Hepatocyte (in vitro differentiated cells): ENCODE measurements around the gene AEBP1.

Source experiments
- EZH2 ChIP-seq: fragments of 200-600 bp; sonication (generic); IDR thresholded peaks from 2 replicates; pipeline ENCODE4 v1.6.1; 2016; ENCODE audit warnings: antibody characterized with exemption, mild to moderate bottlenecking, borderline replicate concordance
- EZH2phosphoT487 ChIP-seq: fragments of 200-600 bp; sonication (generic); IDR thresholded peaks from one replicate; pipeline ENCODE4 v1.6.1; 2018; ENCODE audit warnings: antibody characterized with exemption, mild to moderate bottlenecking, low read depth, moderate library complexity; ENCODE audit not compliant: unreplicated experiment, severe bottlenecking
- TF ChIP-seq, protein P1 (sequence below): fragments of 200-600 bp; sonication (generic); IDR thresholded peaks from 2 replicates; pipeline ENCODE4 v1.5.1; 2016; ENCODE audit warnings: antibody characterized with exemption, mild to moderate bottlenecking; ENCODE audit not compliant: poor library complexity

DNA sequence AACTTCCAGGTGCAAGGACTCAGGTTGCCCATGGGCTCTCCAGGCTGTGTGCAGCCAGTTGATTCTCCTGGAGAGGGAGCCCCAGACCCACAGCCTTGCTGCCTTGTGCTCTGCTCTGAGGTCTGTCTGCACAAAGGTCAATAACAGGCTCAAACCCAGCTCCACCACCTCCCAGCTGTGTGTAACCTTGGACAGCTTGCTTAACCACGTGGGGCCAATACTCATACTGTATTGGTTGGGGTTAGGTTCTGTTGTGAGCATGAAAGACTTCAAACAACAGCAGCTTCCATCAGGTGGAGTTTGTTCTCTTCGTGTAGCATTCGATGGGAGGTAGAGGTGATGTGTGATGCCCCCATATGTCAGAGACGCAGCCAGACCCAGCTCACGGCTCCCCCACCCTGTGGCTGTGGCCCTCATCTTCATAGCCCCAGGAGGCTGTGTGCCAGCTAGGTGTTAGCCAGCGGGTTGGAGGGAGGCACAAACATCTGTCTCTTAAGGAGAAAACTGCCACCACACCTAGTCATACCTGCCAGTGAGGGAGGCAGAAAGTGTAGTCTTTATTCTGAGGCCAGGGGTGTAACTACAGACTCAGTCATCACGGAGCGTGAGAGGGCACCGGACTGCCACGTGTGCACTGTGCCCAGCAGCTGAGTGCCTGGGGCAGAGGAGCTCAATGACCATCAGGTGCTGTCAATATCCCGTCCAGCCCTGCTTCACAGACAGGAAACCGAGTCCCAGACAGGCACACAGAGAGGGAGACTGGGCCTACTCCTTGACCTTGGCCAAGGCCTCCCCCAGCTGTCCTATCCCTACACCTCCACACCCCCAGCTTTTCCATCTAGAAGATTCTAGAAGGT, 27.3 kb downstream of the AEBP1 start:
- TF ChIP-seq EZH2phosphoT487 (no peak), EZH2 (no peak)
- TF ChIP-seq, protein P1, sequence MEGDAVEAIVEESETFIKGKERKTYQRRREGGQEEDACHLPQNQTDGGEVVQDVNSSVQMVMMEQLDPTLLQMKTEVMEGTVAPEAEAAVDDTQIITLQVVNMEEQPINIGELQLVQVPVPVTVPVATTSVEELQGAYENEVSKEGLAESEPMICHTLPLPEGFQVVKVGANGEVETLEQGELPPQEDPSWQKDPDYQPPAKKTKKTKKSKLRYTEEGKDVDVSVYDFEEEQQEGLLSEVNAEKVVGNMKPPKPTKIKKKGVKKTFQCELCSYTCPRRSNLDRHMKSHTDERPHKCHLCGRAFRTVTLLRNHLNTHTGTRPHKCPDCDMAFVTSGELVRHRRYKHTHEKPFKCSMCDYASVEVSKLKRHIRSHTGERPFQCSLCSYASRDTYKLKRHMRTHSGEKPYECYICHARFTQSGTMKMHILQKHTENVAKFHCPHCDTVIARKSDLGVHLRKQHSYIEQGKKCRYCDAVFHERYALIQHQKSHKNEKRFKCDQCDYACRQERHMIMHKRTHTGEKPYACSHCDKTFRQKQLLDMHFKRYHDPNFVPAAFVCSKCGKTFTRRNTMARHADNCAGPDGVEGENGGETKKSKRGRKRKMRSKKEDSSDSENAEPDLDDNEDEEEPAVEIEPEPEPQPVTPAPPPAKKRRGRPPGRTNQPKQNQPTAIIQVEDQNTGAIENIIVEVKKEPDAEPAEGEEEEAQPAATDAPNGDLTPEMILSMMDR: peak; percentile 36
